Measurements from ENCODE around the gene KCNH3.
"Not testable (repeated sequence)": the region's sequence is repeated elsewhere in the genome, so short reads cannot be mapped to it uniquely, and the experiment has no call there.

The KCNH3 gene

GRCh38 chr12:49501895-49502294 is 36.9 kb upstream of the KCNH3 start:
- no peak for DNase-seq (ENCODE audit: low read depth)
- no peak for TF ChIP-seq CTCF (IDR thresholded peaks at IDR 0.05; ENCODE audit: control insufficient read depth, extremely low read depth, insufficient read depth)

GRCh38 chr12:49502590-49502989 is 36.2 kb upstream of the KCNH3 start:
- no peak for DNase-seq (ENCODE audit: low read depth)
- H3K4me3 ChIP-seq (ENCODE audit: low read depth, low read length): no peak overlapping the region
- no peak for TF ChIP-seq CTCF (IDR thresholded peaks at IDR 0.05; ENCODE audit: control insufficient read depth, extremely low read depth, insufficient read depth)

More at GRCh38 chr12:49501895-49502294, 36.9 kb upstream of the KCNH3 start:
- no peak overlapping the region for H3K4me3 ChIP-seq (ENCODE audit: low read depth, low read length)

DNA sequence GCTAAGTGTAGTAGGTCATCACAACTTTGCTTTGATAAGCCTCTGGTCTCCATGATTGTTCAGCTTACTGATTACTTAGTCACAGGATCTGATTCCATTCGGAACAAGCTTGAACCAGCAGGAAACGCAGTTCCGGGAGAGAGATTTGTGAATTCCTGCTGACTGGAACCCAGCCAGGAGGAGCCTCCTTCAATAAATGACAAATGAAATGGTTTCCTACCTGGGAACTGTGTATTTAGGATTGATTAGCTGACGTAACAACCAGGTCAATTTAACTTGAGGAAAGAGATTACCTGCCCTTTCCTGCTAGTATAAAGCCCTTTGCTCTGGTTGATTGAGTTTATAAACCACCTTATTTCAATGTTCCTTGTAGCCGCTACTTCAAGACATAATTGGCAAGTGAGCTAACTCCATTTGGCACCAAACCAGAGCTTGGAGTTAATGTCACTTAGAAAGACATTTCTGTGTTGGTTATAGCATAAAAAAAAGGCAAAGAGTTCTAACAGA is 35.1 kb upstream of the KCNH3 start:
- peak; percentile 36 for DNase-seq (ENCODE audit: low read depth)
- no peak for TF ChIP-seq CTCF (IDR thresholded peaks at IDR 0.05; ENCODE audit: control insufficient read depth, extremely low read depth, insufficient read depth)
- H3K4me3 ChIP-seq (ENCODE audit: low read depth, low read length): no peak overlapping the region

DNA sequence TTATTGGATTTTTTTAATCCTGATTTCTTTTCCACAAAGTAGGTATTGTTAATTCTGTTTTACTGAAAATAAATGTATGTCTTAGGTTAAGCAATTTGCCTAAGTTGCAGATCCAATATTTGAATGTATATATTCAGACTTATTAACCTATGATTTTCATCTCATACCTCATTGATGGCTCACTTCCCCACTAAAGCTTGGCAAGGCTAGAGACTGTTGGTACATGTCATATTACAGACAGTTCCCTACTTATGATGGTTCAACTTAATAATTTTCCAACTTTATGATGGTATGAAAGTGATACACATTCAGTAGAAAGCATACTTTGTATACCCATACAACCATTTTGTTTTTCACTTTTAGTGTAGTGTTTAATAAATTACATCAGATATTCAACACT is 33.2 kb upstream of the KCNH3 start:
- TF ChIP-seq CTCF (IDR thresholded peaks at IDR 0.05; ENCODE audit: control insufficient read depth, extremely low read depth, insufficient read depth): no peak
- no peak for DNase-seq (ENCODE audit: low read depth)
- H3K4me3 ChIP-seq (ENCODE audit: low read depth, low read length): no peak overlapping the region

GRCh38 chr12:49507139-49507538 is 31.7 kb upstream of the KCNH3 start:
- no peak for DNase-seq (ENCODE audit: low read depth)
- H3K4me3 ChIP-seq (ENCODE audit: low read depth, low read length): no peak overlapping the region
- no peak for TF ChIP-seq CTCF (IDR thresholded peaks at IDR 0.05; ENCODE audit: control insufficient read depth, extremely low read depth, insufficient read depth)

GRCh38 chr12:49509681-49510080 is 29.1 kb upstream of the KCNH3 start:
- H3K4me3 ChIP-seq (ENCODE audit: low read depth, low read length); DNase-seq (ENCODE audit: low read depth): not testable (repeated sequence)

- no peak for DNase-seq (ENCODE audit: low read depth)
- TF ChIP-seq CTCF (IDR thresholded peaks at IDR 0.05; ENCODE audit: control insufficient read depth, extremely low read depth, insufficient read depth): no peak
- H3K4me3 ChIP-seq (ENCODE audit: low read depth, low read length): no peak overlapping the region
Observed at GRCh38 chr12:49511410-49511809, 27.4 kb upstream of the KCNH3 start.

Data from LNCaP clone FGC (cell line).